Stimulated activated naive CD4-positive, alpha-beta T cell treated with Interleukin-2 at 50 U/mL for 16 hours (primary cell): ENCODE results near the gene GATA3.

ENCODE experiments used
- DNase-seq: peaks from one replicate; lab custom pipeline; 2025; lab: John Stamatoyannopoulos, UW

Gene GATA3

GRCh38 chr10:8064436-8064835, 9.9 kb downstream of the GATA3 start:
- no peak for DNase-seq

GRCh38 chr10:8065651-8066050, 11.2 kb downstream of the GATA3 start:
- no peak for DNase-seq

DNA sequence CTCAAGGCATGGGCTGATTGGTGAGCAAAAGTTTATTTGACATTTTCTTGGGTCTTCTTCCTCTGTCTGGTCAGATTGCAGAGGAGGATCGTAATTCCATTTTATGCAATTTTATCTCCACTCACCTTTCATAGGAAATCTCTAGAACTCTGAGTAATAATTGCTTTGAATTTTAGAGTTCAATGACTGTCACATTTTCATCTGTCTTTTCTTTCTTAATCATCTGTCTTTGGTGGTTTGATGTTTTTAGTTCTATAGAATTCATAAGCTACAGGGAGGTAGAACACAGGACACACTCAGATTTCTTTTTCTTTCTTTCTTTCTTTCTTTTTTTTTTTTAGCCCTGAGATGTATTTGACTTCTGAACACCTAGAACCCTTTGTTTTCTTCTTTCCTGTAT, 11.6 kb downstream of the GATA3 start:
- no peak for DNase-seq

- DNase-seq: no peak
Measured at GRCh38 chr10:8066797-8067196, 12.3 kb downstream of the GATA3 start.

GRCh38 chr10:8069108-8069507, 14.6 kb downstream of the GATA3 start:
- DNase-seq: no peak

DNA sequence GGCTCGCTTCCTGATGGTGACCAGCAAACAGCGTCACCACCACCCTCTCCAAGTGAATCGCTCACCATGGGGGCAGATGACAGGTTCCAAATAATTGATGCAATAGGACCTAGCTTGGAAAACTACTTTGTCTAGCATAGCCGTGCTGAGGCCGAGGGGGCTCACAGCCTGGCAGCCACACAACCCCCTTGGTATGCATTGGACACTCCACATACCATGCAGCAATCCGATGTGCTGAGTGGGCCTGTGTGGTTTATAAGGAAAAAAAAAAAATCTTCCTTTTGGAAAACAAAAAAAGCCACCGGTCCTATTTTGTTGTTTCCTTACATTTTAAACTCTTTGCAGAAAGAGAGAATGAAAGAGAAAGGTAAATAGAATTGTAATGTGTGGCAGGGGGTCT, 15.1 kb downstream of the GATA3 start:
- no peak for DNase-seq

DNA sequence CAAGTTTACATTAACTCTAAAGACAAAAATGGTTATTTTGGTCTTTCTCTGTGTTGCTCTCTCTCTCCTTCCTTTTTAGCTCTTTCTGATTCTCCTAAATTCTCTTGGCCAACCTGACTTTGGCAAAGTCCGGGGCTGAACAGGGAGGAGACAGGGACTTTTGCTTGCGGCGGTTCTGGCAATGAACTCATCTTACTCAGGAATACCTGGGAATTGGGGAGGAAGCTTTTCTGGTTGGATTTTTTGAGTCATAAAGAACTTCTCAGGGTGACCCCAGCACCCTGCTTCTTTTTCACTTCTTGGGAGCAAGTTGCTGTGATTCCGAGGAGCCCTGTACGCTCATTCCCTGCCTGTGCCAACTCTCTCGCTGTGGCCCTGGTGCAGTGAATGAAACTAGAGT, 16.0 kb downstream of the GATA3 start:
- DNase-seq: no peak

DNA sequence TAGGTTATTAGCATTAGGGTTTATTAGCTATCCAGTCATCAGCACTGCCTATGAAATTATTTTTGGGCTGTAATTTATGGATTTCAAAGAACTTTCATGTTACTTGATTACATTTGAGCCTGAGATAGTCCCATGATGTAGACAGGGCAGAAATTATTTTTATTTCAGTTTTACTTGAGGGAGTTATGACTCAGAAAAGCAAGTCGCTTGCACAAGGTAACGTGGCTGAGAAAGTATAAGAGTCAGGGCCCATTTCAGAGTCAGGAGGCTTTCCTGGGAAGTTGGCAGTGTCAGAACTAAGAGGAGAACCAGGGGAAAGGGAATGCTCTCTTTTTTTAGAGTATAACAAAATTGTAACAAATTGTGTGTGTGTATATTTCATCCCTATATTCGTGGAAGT, 16.5 kb downstream of the GATA3 start:
- no peak for DNase-seq

DNA sequence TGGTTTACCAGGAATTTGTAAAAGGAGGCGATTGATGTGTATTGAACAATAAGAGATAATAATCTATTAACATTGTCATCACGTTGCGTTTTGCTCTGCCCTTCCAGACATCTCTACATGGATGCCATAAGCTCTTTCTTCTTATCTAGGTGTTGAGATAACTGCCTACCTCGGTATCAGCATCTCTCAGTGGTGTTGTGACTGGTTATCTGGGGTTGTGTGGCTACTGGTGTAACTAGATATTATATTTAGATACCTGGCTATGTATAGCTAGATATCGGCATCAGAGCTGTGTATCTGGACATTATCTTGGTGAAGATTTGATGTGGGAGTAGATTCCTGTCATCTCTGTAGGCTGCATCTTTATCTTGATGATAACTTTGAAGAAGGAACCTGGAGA, 17.2 kb downstream of the GATA3 start:
- no peak for DNase-seq

DNA sequence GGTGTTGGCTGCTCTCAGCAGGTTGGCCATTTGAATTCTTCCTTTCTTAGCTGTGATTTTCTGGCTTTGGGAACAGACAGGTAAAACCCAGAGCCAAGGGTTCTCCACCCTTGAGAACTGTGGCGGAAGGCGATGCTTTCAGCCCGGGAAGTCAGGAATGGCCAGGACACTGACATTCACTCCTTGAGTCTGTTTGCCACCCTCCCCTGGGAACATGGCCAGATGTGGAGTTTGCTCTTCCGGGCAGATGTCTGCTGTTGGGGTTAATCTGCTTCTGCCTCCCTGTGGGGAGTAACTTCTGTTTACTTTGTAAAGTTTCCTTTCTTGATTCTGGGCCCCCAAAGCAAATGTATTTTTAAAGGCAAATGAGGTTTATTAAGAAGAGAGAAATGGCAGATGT, 17.7 kb downstream of the GATA3 start:
- no peak for DNase-seq

DNA sequence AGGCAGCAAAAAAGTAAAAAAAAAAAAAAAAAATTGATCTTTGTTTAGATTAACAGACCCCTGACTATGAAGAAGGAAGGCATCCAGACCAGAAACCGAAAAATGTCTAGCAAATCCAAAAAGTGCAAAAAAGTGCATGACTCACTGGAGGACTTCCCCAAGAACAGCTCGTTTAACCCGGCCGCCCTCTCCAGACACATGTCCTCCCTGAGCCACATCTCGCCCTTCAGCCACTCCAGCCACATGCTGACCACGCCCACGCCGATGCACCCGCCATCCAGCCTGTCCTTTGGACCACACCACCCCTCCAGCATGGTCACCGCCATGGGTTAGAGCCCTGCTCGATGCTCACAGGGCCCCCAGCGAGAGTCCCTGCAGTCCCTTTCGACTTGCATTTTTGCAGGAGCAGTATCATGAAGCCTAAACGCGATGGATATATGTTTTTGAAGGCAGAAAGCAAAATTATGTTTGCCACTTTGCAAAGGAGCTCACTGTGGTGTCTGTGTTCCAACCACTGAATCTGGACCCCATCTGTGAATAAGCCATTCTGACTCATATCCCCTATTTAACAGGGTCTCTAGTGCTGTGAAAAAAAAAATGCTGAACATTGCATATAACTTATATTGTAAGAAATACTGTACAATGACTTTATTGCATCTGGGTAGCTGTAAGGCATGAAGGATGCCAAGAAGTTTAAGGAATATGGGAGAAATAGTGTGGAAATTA, 19.4 kb downstream of the GATA3 start:
- DNase-seq: no peak

- DNase-seq: no peak
Measured at GRCh38 chr10:8074881-8075280, 20.4 kb downstream of the GATA3 start.

GRCh38 chr10:8075282-8076260, 21.1 kb downstream of the GATA3 start:
- no peak for DNase-seq

DNA sequence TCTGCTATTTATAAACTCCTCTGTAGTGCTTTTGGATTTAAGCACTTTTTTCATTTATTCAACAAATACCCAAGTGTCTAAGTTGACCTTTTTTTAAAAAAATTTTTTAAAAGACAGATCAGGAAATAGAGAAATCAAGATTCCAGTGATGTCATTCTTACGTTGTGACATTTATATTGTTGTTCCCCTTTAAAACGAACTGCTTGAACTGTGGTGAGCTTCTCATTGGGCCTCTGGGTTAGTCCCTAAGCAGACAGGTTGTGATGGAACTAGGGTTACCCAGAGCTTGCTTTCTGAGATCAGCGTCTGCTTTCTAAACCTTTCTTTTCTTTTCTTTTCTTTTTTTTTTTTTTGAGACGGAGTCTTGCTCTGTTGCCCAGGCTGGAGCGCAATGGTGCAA, 22.4 kb downstream of the GATA3 start:
- no peak for DNase-seq

DNA sequence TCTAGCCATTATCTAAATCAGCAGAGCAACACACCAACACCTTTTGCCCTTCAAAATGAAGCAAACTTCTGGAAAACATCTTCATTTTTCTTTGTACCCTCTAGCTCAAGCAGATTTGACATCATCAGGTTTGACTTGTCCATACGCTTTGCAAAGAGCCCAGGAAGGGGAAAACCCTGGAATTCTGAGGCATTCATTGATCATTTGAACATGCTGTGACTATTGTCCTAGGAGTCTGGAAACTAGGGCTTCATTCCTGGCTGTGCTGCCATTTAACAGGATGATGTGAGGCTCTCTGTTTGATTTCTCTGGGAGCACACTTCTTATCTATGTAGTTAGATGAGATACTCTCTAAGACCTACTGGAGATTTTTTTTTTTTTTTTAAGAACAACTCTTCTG, 23.5 kb downstream of the GATA3 start:
- no peak for DNase-seq

- DNase-seq: no peak
Measured at GRCh38 chr10:8079126-8079525, 24.6 kb downstream of the GATA3 start.

DNA sequence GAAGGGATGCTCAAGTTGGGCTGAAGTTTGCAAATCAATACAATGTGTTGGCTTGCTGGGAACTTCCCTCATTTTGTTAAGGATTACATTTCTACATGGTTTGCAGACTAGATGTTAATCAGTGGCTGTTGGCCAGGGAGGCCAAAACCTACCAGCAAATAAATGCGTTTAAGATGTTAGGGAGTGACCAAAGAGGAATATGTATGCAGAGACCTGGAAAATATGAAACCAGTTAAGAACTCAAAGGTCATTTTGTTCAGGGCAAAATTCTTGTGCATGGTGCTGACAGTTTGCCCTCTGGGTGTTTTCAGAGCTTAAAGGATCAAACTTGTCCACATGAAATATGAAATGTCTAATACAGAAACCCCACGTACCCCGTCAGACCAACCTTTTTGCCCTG, 30.3 kb downstream of the GATA3 start:
- no peak for DNase-seq

- no peak for DNase-seq
Measured at GRCh38 chr10:8085251-8085650, 30.8 kb downstream of the GATA3 start.

DNA sequence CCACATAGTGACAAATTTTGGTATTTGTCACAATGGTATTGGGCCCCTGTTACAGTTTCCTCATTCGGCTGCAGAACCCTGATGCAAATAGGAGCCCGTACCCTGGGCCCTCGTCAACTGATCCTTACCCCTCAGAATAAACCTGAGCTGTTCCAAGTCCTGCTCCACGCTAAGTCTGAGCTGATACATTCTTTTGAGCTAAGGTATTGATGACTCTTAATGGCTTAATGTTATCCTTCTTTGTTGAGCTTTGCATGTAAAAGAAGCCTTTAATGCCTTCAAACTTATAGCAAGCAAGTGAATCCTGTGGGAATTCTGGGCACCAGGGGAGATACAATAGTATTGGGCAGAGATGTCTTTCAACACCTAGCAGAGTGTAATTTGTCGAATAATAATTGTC, 31.8 kb downstream of the GATA3 start:
- DNase-seq: no peak

DNA sequence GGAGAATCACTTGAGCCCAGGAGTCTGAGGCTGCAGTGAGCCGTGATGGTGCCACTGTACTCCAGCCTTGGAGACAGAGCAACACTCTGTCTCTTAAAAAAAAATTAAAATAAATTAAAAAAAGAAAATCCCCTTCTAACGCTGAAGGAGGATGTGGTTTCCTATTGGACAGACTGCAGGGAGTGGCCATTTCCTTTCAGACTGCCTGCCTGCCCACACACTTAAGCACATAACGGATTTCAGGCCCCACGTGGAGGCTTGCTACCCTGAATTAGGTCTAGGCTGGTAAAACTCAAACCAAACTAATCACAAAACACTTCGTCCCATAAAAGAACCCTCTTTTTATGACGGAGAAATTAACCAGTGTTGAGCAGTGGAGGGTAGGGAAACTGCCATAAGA, 34.0 kb downstream of the GATA3 start:
- peak; percentile 14 for DNase-seq

DNA sequence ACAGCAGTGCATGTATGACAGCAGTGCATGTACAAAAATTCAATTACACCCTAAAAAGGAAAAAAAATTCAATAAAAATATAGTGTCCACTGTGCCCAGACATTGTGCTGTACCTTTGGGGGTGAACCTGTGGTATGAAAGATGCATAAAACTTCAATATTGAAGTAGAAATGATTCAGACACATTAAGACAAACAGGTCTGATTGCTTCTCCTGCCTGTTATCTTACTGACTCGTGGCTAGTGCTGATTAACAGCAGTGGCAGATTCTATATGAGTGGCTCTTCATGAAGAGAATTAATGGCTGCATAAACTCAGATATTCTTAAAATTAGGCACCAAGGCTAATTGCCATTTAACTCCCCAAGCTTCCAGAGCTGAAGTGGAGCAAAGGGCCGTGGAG, 37.9 kb downstream of the GATA3 start:
- DNase-seq: no peak

- DNase-seq: no peak
Measured at GRCh38 chr10:8095959-8096358, 41.5 kb downstream of the GATA3 start.

GRCh38 chr10:8096931-8097330, 42.4 kb downstream of the GATA3 start:
- no peak for DNase-seq
